GM12878 (cell line): ENCODE measurements around the gene NCF2. TPM values are rescaled to one million over a fixed set of nuclear protein-coding genes. Genes with fewer than 3 reads are reported as not detected.

Experiments
- BHLHE40 ChIP-seq, 2 experiments: fragments of 450-650 bp in 1 of 2; IDR thresholded peaks; 2 replicates each; pipeline ENCODE4 v1.6.1; 2011 to 2017; ENCODE audit warnings: low read depth in 2 of 2, borderline replicate concordance in 1 of 2, improper control_type of control experiment in 1 of 2, low read length in 1 of 2, mild to moderate bottlenecking in 1 of 2
- CHD4 ChIP-seq: fragments of 200-600 bp; sonication (generic); IDR thresholded peaks from 2 replicates; pipeline ENCODE4 v1.6.1; 2016; ENCODE audit warnings: mild to moderate bottlenecking
- CREB1 ChIP-seq: IDR thresholded peaks from 2 replicates; pipeline ENCODE4 v1.6.1; 2012; ENCODE audit warnings: low read depth, mild to moderate bottlenecking, inconsistent platforms
- EED ChIP-seq: sonication (generic); IDR thresholded peaks from 2 replicates; pipeline ENCODE4 v1.6.1; 2016; ENCODE audit warnings: antibody characterized with exemption, low read depth
- IKZF2 ChIP-seq, 2 experiments: fragments of 450-650 bp; IDR thresholded peaks; 2 replicates each; pipeline ENCODE4 v1.6.1; 2017; ENCODE audit warnings: mild to moderate bottlenecking in 2 of 2, moderate library complexity in 2 of 2
- KAT2A ChIP-seq: conservative IDR thresholded peaks from 2 replicates; pipeline ENCODE4 v1.6.1; 2011; ENCODE audit warnings: low read depth, low read length; ENCODE audit not compliant: control insufficient read depth
- KLF5 ChIP-seq: fragments of 450-650 bp; IDR thresholded peaks from 2 replicates; pipeline ENCODE4 v1.6.1; 2014; ENCODE audit warnings: mild to moderate bottlenecking; ENCODE audit not compliant: partially characterized antibody
- MTA2 ChIP-seq: fragments of 450-650 bp; IDR thresholded peaks from 2 replicates; pipeline ENCODE4 v1.6.1; 2016; ENCODE audit warnings: low read depth, mild to moderate bottlenecking, moderate library complexity
- MXI1 ChIP-seq: fragments of 150-350 bp; IDR thresholded peaks from 2 replicates; pipeline ENCODE4 v1.6.1; 2011; ENCODE audit warnings: low read depth, mild to moderate bottlenecking, inconsistent platforms, low read length, improper control_type of control experiment
- NFYA ChIP-seq: IDR thresholded peaks from 2 replicates; pipeline ENCODE4 v1.6.1; 2011; ENCODE audit warnings: low read depth, mild to moderate bottlenecking, low read length, improper control_type of control experiment, borderline replicate concordance
- PAX5 ChIP-seq: IDR thresholded peaks from 2 replicates; pipeline ENCODE4 v1.6.1; 2011; ENCODE audit warnings: low read depth, low read length, borderline replicate concordance
- POU2F2 ChIP-seq: IDR thresholded peaks from 3 replicates; pipeline ENCODE4 v1.6.1; 2011; ENCODE audit warnings: low read depth, mild to moderate bottlenecking, low read length, borderline replicate concordance
- RFX5 ChIP-seq: IDR thresholded peaks from 2 replicates; pipeline ENCODE4 v1.6.1; 2011; ENCODE audit warnings: low read depth, low read length, improper control_type of control experiment
- SIN3A ChIP-seq: IDR thresholded peaks from 2 replicates; pipeline ENCODE4 v1.6.1; 2012; ENCODE audit warnings: low read depth, low read length, improper control_type of control experiment
- SMAD1 ChIP-seq: fragments of 450-650 bp; IDR thresholded peaks from 2 replicates; pipeline ENCODE4 v1.6.1; 2018; ENCODE audit warnings: mild to moderate bottlenecking, low read depth; ENCODE audit not compliant: partially characterized antibody
- SMC3 ChIP-seq: IDR thresholded peaks from 2 replicates; pipeline ENCODE4 v1.6.1; 2011; ENCODE audit warnings: low read length, improper control_type of control experiment, borderline replicate concordance
- SP1 ChIP-seq: IDR thresholded peaks from one replicate; pipeline ENCODE4 v1.6.1; 2011; ENCODE audit warnings: low read depth, low read length
- STAT3 ChIP-seq: IDR thresholded peaks from 2 replicates; pipeline ENCODE4 v1.6.1; 2011; ENCODE audit warnings: low read depth, low read length, improper control_type of control experiment
- TCF3 ChIP-seq: IDR thresholded peaks from 2 replicates; pipeline ENCODE4 v1.6.1; 2012; ENCODE audit warnings: low read depth, mild to moderate bottlenecking, low read length, borderline replicate concordance; ENCODE audit not compliant: insufficient read depth
- YBX1 ChIP-seq: fragments of 450-650 bp; IDR thresholded peaks from 2 replicates; pipeline ENCODE4 v1.6.1; 2016; ENCODE audit warnings: antibody characterized with exemption
- polyA plus RNA-seq, 11 experiments: library from polyadenylated mRNA; depleted of rRNA in 4 of 11; unstranded in 6 of 11; stranded (reverse) in 5 of 11; fragments of >200 nt; fragmentation: Nextera tagmentation in 4 of 11; fragmentation: Illumina TruSeq in 1 of 11; extraction: Ambion mirVana in 4 of 11; extraction: Trizol in 1 of 11; gene quantifications; 1 replicate in 1 of 11; 2 replicates in 10 of 11; pipeline versions ENCODE4 v1.2.1 to v1.2.3, GENCODE V29; 2011 to 2016; ENCODE audit warnings: inconsistent platforms in 2 of 11, missing spikeins in 2 of 11, low read depth in 1 of 11
- total RNA-seq, 4 experiments: library from RNA; depleted of rRNA in 3 of 4; stranded (reverse); fragments of >200 nt in 3 of 4; fragmentation: Illumina TruSeq in 1 of 4; extraction: Trizol in 1 of 4; gene quantifications; 2 replicates each; pipeline versions ENCODE4 v1.2.1 to v1.2.3, GENCODE V29; 2013 to 2021
- TF ChIP-seq, protein P1 (sequence below): fragments of 450-650 bp; IDR thresholded peaks from 2 replicates; pipeline ENCODE4 v1.6.1; 2017; ENCODE audit warnings: mild to moderate bottlenecking
- TF ChIP-seq, protein P2 (sequence below): fragments of 450-650 bp; IDR thresholded peaks from 2 replicates; pipeline ENCODE4 v1.6.1; 2017; ENCODE audit warnings: low read depth, mild to moderate bottlenecking, moderate library complexity
- TF ChIP-seq, protein P3 (sequence below): fragments of 450-650 bp; IDR thresholded peaks from 2 replicates; pipeline ENCODE4 v1.6.1; 2017; ENCODE audit warnings: antibody characterized with exemption, mild to moderate bottlenecking, moderate library complexity
- TF ChIP-seq, protein P4 (sequence below): fragments of 450-650 bp; IDR thresholded peaks from 2 replicates; pipeline ENCODE4 v1.6.1; 2017; ENCODE audit warnings: mild to moderate bottlenecking, low read depth, inconsistent platforms; ENCODE audit not compliant: poor library complexity, severe bottlenecking

NCF2 gene
- total and polyA plus RNA-seq, 10 of the 15 experiments (the other 5 are each of a cell fraction or from before 2014, with no cell fraction given), result 31.4 to 256 (median 77.1) TPM

DNA sequence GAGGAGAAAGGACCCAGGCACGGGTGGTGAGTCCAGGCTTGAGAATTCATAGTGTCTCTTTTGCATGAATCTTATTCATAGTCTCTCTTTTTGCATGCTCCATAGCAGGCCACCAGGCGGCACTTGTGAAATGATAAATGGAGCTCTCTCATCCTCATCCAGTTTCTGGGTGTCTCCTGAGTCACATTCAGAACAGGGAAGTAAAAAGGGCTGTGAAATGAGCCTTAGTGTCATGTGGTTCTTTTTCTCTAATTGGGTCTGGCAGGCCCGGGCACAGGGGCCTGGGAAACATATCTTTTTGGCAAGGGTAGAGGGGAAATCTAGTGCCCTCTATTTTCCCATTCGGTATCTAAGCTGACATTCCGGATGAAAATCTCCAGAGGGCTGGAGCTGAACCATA, 19.1 kb upstream of the NCF2 start (continued):
- TF ChIP-seq TCF3 (no peak), SMC3 (peak; percentile 72; the same call in 1 of the 2 replicates), KLF5 (no peak), NFYA (no peak), POU2F2 (peak; percentile 61; the same call in 1 of the 3 replicates), SIN3A (no peak), SMAD1 (no peak), CHD4 (no peak), CREB1 (peak; percentile 14; the same call in 1 of the 2 replicates), PAX5 (no peak), SP1 (no peak), EED (peak; percentile 72), YBX1 (no peak), MTA2 (peak; percentile 69), RFX5 (no peak), KAT2A (no peak), MXI1 (no peak), IKZF2 (IDR thresholded peaks at IDR 0.05) (peak; percentile 83), BHLHE40 (IDR thresholded peaks at IDR 0.05; ENCODE audit: borderline replicate concordance in 1 of 2, low read depth in 2 of 2, low read length in 1 of 2) (peak in 1 of 2 experiments; percentile 33; a peak in 1 of 4 replicates), STAT3 (no peak)
- TF ChIP-seq, protein P1, sequence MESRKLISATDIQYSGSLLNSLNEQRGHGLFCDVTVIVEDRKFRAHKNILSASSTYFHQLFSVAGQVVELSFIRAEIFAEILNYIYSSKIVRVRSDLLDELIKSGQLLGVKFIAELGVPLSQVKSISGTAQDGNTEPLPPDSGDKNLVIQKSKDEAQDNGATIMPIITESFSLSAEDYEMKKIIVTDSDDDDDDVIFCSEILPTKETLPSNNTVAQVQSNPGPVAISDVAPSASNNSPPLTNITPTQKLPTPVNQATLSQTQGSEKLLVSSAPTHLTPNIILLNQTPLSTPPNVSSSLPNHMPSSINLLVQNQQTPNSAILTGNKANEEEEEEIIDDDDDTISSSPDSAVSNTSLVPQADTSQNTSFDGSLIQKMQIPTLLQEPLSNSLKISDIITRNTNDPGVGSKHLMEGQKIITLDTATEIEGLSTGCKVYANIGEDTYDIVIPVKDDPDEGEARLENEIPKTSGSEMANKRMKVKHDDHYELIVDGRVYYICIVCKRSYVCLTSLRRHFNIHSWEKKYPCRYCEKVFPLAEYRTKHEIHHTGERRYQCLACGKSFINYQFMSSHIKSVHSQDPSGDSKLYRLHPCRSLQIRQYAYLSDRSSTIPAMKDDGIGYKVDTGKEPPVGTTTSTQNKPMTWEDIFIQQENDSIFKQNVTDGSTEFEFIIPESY, result no peak
- TF ChIP-seq, protein P2, sequence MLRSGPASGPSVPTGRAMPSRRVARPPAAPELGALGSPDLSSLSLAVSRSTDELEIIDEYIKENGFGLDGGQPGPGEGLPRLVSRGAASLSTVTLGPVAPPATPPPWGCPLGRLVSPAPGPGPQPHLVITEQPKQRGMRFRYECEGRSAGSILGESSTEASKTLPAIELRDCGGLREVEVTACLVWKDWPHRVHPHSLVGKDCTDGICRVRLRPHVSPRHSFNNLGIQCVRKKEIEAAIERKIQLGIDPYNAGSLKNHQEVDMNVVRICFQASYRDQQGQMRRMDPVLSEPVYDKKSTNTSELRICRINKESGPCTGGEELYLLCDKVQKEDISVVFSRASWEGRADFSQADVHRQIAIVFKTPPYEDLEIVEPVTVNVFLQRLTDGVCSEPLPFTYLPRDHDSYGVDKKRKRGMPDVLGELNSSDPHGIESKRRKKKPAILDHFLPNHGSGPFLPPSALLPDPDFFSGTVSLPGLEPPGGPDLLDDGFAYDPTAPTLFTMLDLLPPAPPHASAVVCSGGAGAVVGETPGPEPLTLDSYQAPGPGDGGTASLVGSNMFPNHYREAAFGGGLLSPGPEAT, result peak; percentile 49; the same call in 1 of the 2 replicates
- TF ChIP-seq, protein P3, sequence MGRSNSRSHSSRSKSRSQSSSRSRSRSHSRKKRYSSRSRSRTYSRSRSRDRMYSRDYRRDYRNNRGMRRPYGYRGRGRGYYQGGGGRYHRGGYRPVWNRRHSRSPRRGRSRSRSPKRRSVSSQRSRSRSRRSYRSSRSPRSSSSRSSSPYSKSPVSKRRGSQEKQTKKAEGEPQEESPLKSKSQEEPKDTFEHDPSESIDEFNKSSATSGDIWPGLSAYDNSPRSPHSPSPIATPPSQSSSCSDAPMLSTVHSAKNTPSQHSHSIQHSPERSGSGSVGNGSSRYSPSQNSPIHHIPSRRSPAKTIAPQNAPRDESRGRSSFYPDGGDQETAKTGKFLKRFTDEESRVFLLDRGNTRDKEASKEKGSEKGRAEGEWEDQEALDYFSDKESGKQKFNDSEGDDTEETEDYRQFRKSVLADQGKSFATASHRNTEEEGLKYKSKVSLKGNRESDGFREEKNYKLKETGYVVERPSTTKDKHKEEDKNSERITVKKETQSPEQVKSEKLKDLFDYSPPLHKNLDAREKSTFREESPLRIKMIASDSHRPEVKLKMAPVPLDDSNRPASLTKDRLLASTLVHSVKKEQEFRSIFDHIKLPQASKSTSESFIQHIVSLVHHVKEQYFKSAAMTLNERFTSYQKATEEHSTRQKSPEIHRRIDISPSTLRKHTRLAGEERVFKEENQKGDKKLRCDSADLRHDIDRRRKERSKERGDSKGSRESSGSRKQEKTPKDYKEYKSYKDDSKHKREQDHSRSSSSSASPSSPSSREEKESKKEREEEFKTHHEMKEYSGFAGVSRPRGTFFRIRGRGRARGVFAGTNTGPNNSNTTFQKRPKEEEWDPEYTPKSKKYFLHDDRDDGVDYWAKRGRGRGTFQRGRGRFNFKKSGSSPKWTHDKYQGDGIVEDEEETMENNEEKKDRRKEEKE, result no peak
- TF ChIP-seq, protein P4, sequence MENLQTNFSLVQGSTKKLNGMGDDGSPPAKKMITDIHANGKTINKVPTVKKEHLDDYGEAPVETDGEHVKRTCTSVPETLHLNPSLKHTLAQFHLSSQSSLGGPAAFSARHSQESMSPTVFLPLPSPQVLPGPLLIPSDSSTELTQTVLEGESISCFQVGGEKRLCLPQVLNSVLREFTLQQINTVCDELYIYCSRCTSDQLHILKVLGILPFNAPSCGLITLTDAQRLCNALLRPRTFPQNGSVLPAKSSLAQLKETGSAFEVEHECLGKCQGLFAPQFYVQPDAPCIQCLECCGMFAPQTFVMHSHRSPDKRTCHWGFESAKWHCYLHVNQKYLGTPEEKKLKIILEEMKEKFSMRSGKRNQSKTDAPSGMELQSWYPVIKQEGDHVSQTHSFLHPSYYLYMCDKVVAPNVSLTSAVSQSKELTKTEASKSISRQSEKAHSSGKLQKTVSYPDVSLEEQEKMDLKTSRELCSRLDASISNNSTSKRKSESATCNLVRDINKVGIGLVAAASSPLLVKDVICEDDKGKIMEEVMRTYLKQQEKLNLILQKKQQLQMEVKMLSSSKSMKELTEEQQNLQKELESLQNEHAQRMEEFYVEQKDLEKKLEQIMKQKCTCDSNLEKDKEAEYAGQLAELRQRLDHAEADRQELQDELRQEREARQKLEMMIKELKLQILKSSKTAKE, result peak; percentile 48
